Measurements from ENCODE around the gene STUM.
A peak's percentile ranks its signal among the peaks of the same experiment; 100 is the strongest.

The STUM gene

DNA sequence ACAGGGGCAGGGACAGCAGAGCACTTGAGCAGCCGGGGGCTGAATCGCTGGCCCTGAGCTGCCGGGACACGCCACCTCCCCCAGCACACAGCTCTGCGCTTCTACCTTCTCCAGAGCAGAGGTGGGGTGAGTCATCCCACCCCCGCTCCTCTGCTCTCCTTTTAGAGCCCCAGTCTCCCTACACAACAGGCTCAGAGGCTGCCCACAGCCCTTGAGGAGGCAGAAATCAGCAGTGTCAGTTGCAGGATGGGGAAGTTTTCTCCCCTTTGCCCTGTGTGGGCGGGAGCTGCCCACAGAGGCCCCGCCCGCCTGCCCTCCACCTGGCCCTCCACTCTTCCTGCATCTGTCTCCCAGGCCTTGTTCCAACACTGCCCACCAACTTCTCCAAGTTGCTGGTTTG is 94.6 kb downstream of the STUM start:
- DNase-seq, result peak; percentile 75

DNA sequence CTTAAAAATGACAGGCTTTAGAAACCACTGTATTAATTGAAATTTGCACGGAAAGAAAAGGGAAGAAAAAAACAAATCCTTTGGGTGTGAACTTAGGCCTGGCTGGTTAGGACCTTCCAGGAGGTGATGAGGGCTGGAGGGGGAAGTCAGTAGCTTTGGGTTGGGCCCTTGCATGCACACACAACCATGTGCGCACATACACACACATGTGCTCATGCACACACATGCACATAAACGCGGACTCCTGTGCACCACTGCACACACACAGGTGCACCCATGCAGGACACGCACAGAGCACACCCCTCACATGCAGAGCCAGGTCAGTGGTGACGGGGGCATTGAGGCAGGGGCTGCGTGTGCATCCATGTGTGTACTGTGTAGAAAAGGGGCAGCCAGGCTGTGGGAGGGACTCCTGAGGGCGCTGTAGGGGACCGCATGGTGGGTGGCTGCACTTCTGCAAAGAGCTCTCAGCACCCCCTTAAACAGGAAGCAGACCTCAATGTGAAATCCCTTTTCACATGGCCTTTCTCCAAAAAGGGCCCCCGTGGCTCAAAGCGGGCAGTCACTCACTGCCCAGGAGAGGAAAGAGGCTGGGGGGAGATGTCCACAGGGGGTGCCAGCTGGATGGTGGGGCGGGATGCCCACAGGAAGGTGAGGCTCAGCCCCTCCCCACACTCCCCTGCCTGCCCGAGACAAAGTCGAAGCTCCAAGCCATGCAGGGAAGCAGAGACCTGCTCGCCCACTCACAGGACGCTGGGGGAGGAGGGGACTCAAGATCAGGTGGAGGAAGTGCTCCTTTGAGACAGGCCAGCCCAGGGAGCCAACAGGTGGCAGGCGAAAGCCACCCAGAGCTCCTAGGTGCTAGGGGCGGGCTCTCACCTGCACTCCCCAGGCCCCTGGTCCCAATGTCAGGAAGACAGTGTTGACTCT is 95.3 kb downstream of the STUM start:
- no peak for DNase-seq

DNA sequence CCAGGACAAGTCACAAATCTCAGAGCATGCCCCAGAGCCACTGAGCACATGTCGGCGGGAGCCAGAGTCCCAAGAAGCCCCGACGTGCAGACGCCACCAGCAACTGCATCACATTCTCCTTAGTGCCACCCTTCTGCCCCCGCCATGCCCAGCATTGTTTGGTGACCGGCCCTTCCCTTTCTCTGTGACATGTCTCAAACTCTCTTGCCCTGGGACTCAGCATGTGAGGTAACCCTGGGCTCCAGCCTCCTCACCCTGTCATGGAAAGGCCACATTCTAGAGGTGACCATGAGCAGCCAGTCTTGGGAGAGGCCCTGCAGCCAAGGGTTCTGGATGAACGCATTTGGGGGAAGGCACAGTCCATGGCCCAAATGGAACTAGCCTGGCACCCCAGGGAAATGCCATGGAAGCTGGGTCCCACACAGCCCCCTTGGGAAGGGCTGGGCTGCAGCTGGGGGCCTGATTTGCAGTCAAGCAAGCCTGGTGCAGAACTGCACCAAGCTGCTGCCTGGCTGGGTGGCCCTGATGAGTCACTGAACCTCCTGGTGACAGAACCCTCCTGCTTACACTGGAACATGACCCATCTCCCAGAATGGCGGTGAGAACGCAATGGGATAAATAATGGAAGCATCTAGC is 96.1 kb downstream of the STUM start:
- DNase-seq, result peak; percentile 47

DNA sequence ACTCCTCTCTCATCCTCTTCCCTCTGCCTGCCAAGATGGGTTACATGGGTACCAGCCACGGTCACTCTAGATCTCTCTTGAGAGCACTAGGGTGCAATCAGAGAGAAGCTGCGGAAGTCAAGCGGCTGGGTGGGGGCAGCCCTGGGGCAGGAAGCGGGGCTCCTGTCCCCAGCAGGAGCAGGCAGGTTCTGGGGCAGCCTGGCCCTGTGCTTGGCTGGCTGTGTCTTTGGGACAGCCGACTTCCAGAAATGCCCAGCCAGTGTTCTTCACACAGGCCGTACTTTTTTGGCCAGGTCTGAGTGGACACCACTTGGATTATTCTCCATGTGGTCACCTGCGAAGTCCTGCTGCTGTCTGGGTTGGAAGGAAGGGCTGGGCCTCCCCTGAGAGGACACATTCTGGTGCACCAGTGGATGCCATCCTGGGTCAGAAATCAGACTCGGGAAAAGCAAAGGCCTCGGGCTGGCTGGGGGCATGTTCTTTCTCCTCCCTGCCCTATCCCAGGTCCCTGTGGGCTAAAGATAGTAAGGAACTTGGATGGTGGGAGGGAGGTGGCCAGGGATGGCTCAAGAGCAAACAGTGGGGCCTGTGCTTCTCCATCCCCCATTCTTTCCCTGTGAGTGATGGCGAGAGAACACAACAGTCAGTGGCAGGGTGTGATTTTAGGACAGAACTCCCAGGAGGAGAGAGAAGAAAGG is 96.9 kb downstream of the STUM start:
- no peak for DNase-seq

DNA sequence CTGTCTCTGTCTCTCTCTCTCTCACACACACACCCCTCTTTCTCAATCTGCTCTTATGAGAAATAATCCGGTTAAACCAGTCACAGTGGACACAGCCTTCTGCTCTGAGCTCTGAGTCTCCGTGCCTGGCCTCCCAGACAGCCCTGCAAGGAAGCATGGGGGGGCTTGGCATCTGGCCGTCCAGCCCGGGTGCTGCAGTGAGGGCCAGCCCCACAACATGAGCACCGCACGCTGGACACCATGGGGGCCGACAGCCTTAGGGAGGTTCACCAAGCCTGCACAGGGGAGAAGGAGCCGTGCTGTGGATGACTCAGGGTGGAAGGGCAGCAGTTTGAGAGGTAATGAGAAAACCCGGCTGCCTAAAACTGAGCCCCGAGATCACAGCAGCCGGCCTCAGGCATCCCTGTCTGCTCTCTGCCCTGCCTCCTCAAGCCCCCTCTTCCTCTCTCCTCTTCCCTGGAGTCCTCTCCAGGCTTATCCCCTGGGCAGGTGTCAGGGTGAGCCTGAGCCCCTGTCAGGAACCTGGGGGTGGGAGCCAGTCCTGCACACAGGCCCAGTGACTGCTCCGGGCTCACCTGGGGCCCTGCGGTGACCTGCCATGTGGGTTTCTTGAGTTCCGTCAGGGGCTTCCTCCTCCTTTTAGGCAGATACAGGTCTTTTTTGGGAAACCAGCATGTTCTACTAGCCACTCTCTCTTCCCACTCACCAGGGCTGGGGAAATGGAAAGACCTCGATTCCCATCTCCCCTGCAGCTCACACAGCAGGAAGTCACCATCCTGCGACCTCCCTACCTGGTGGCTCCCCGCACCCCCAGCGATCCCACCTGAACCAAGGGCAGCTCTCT is 97.7 kb downstream of the STUM start:
- DNase-seq, result no peak

DNA sequence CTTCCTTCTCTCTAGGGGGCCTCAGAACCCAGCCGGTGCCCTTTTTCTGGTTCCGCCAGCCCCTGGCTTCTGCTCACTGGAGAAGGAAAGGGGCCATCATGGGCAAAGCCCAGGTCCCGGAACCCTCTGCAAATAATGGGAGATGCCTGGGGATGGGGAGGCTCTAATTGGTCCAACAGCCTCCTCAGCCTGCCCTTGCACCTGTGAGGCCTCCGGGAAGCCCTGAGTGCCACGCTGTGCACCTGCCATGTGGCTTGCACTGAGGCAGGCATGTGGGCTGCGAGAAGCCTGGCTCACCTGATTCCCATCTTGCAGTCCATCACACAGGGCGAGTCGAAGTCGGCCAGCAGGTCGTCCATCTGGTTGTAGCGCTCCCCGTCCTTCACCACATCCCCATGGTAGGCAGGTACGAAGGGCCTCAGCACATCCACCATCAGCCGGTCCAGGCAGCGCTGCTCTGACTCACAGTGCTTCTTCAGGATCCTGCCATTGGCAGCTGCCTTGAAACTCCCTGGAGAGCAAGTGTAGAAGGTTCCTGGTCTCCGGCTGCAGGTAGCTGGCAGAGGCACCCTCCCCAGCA is 98.4 kb downstream of the STUM start:
- no peak for DNase-seq

GRCh38 chr1:226647719-226648118 is 99.2 kb downstream of the STUM start:
- DNase-seq, result no peak

- no peak for DNase-seq
Observed at GRCh38 chr1:226648421-226648820, 99.9 kb downstream of the STUM start.

DNA sequence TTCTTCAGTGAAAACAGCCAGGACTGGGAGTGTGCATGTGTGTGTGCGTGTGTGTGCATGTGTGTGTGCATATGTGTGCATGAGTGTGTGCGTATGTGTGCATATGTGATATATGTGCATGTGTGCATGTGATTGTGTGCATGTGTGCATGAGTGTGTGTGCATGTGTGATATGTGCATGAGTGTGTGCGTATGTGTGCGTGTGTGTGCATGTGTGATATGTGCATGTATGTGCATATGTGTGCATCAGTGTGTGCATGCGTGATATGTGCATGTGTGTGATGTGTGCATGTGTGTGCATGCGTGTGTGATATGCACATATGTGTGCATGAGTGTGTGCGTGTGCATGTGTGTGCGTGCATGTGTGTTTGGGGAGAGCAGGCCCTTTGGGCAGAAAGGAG is 100.7 kb downstream of the STUM start:
- no peak for DNase-seq

DNA sequence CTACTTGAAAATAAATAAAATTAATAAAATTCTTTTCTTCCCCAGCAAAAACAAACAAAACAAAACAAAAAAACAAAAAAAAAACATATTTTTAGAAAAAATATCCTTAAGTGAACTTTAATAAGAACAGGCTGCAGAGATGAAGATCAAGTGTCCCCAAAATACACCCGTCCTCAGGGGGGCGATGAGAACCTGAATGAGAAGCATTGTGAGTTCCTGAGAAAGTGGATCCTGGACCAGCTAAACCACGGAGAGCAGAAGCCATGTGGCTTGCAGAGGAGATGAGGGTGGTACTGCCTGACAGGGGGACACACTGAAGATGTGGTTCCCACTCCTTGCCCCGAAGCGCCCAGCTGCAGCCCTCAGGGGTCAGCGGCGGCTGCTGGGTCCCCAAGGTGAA is 101.2 kb downstream of the STUM start:
- no peak for DNase-seq

- no peak for DNase-seq
Observed at GRCh38 chr1:226650236-226650841, 101.8 kb downstream of the STUM start.

GRCh38 chr1:226651041-226651731 is 102.6 kb downstream of the STUM start:
- DNase-seq, result no peak

- no peak for DNase-seq
Observed at GRCh38 chr1:226651732-226652105, 103.2 kb downstream of the STUM start.

GRCh38 chr1:226652613-226653012 is 104.0 kb downstream of the STUM start:
- DNase-seq, result no peak

GRCh38 chr1:226653311-226653921 is 104.9 kb downstream of the STUM start:
- DNase-seq, result peak; percentile 62

DNA sequence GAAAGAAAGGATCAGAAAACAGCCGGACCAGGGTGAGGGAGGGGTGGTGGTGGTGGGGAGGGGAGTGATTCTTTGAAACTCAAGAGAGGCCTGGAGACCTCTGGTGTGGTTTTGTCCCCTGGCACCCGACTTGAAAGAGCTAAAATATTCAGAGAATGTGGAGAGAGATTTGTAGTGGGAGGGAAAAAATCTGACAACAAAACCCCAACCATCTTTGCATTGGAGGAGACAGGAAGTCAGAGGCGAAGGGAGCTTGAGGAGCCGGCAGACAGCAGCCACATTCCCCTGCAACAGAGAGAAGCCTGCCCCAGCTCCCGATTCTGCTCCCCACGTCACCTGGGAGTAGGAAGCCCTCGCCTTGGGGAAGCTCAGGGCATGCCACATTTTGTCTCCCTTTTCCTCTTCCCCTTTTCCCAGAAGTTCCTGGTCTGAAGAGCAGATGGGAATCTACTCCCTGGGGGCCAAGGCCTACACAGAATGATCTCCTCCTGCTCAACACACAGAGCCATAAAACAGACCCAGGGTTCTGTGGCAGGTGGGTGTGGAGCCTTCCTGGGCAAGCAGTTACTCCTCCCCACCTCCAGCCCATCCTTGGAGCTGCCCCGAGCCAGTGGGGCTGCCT is 105.6 kb downstream of the STUM start:
- DNase-seq, result no peak

DNA sequence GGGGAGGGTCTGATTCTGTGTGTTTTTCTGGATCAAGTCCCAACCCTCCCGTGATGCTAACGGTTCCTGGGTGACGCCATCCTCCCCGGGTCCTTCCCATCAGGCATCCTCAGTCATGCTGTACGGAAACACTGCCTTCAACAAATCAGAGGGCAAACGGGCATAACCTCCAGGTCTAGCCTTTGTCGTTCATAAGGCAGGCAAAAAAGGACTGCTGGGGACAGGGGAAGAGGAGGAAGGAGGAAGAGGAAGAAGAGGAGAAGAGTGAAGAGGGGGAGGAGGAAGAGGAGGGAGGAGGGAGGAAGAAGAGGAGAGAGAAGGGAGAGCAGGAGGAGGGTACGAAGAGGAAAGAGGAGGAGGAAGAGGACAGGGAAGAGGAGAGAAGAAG is 106.1 kb downstream of the STUM start:
- DNase-seq, result no peak

DNA sequence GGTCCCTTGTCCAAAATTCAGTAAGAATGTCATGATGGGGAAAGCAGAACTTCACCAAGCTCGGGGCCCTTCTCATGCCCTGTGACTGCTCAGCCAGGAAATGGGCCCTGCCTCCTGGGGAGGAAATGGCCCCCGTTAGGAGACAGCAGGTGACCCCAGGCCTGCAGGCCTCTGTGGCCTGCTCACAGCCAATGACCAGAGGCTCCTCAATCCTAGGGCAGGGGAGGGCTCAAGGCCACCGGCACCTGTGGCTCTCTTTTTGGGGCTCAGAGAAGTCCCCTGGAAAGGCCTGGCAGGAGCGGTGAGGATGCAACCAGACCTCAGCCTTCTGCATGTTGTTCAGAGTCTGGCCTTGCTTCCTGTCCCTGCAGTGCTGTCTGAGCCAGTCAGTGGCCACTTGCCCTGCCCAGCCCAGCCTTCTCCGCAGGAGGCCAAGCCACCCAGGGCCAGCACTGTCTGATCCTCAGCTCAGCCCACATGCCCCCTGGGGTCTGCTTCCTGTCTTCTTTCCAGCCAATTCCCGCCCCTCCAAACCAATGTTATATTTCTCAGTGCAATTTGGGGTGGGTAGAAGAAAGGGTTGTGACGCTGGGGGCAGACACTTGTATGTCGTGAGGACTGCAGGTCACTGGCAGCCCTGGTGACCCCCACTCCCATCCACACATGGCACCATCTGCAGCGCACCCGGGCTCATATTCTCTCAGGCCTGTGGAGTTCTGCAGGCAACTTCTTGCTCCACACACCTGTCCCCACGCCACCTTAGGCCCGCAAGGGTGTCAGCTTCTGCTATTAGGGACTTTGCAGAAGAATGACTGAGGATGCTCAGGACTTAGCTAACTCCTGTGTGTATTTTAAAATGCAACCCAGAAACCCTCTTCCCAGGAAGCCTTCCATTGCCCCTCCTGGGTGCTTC is 106.9 kb downstream of the STUM start:
- no peak for DNase-seq

GRCh38 chr1:226656201-226656600 is 107.6 kb downstream of the STUM start:
- no peak for DNase-seq
